GM12801 (cell line): ENCODE results near the gene PSMC3IP.

Experiments used
- CTCF ChIP-seq: IDR thresholded peaks from one replicate; pipeline ENCODE4 v1.5.1; 2011; ENCODE audit warnings: control low read depth; ENCODE audit not compliant: insufficient read length; ENCODE audit errors: extremely low read depth

Gene PSMC3IP

GRCh38 chr17:42577532-42578281, at the start of gene PSMC3IP:
TSS of gene PSMC3IP (minus strand) at chr17:42577729. CDS start at chr17:42577686, 43 bp downstream.
- no peak for TF ChIP-seq CTCF

- TF ChIP-seq CTCF = no peak
Observed at GRCh38 chr17:42623732-42624596, 46.4 kb upstream of the PSMC3IP start.

GRCh38 chr17:42623271-42623670, 45.7 kb upstream of the PSMC3IP start:
- TF ChIP-seq CTCF = no peak

- no peak for TF ChIP-seq CTCF
Observed at GRCh38 chr17:42618442-42619150, 41.1 kb upstream of the PSMC3IP start.

GRCh38 chr17:42617956-42618431, 40.5 kb upstream of the PSMC3IP start:
- no peak for TF ChIP-seq CTCF

- TF ChIP-seq CTCF = no peak
Observed at GRCh38 chr17:42613699-42614295, 36.3 kb upstream of the PSMC3IP start.

- TF ChIP-seq CTCF = no peak
Observed at GRCh38 chr17:42612013-42612412, 34.5 kb upstream of the PSMC3IP start.
